K562 (cell line): ENCODE measurements around the gene INHBC. TPM values are rescaled to one million over a fixed set of nuclear protein-coding genes. Genes with fewer than 3 reads are reported as not detected.
A peak's percentile ranks its signal among the peaks of the same experiment; 100 is the strongest.

Experiments used
- CHD7 ChIP-seq: fragments of 200-600 bp; sonication (generic); IDR thresholded peaks from one replicate; pipeline ENCODE4 v1.6.1; 2012; ENCODE audit warnings: mild to moderate bottlenecking, low read depth, low read length, inconsistent platforms
- CSDE1 ChIP-seq, 2 experiments: fragments of 450-650 bp; IDR thresholded peaks; 2 replicates each; pipeline ENCODE4 v1.6.1; 2016; ENCODE audit warnings: mild to moderate bottlenecking in 1 of 2
- E2F6 ChIP-seq, 2 experiments: IDR thresholded peaks; 2 replicates each; pipeline ENCODE4 v1.6.1; 2011; ENCODE audit warnings: borderline replicate concordance in 1 of 2, control low read depth in 1 of 2, low read depth in 1 of 2, low read length in 1 of 2, mild to moderate bottlenecking in 1 of 2, mixed read lengths in 1 of 2, moderate library complexity in 1 of 2; ENCODE audit not compliant: insufficient read depth in 1 of 2, insufficient read length in 1 of 2, poor library complexity in 1 of 2, severe bottlenecking in 1 of 2; ENCODE audit errors: extremely low read depth in 1 of 2
- EP300 ChIP-seq: IDR thresholded peaks from 2 replicates; pipeline ENCODE4 v1.6.1; 2012; ENCODE audit warnings: low read length, improper control_type of control experiment
- ETS2 ChIP-seq: IDR thresholded peaks from 2 replicates; pipeline ENCODE4 v1.6.1; 2016; ENCODE audit warnings: borderline replicate concordance, missing genetic modification characterization, mild to moderate bottlenecking, moderate library complexity, missing compliant biosample characterization; ENCODE audit not compliant: poor library complexity, severe bottlenecking
- GABPB1 ChIP-seq: sonication (generic); formaldehyde crosslinking; IDR thresholded peaks from 2 replicates; pipeline ENCODE4 v1.8.0; 2022; ENCODE audit warnings: mild to moderate bottlenecking, missing genetic modification reagents
- JUNB ChIP-seq: fragments of 450-650 bp; formaldehyde crosslinking; conservative IDR thresholded peaks from 2 replicates; pipeline ENCODE4 v1.4.0; 2020; ENCODE audit warnings: mild to moderate bottlenecking
- KLF13 ChIP-seq: fragments of 450-650 bp; IDR thresholded peaks from 2 replicates; pipeline ENCODE4 v1.6.1; 2016; ENCODE audit warnings: missing genetic modification characterization, low read depth, mild to moderate bottlenecking, missing compliant biosample characterization, moderate library complexity, borderline replicate concordance
- LCOR ChIP-seq: sonication (generic); formaldehyde crosslinking; IDR thresholded peaks from 2 replicates; pipeline ENCODE4 v1.8.0; 2022; ENCODE audit warnings: mild to moderate bottlenecking, missing genetic modification reagents
- MEF2A ChIP-seq: IDR thresholded peaks from 2 replicates; pipeline ENCODE4 v1.6.1; 2011; ENCODE audit warnings: low read depth, mild to moderate bottlenecking, low read length, moderate library complexity; ENCODE audit not compliant: control insufficient read depth
- NFYB ChIP-seq: IDR thresholded peaks from 2 replicates; pipeline ENCODE4 v1.6.1; 2011; ENCODE audit warnings: mild to moderate bottlenecking, moderate library complexity; ENCODE audit not compliant: insufficient read length; ENCODE audit errors: extremely low read depth
- POLR2B ChIP-seq: fragments of 450-650 bp; IDR thresholded peaks from 2 replicates; pipeline ENCODE4 v1.6.1; 2018; ENCODE audit warnings: low read depth; ENCODE audit not compliant: partially characterized antibody
- TAF1 ChIP-seq: IDR thresholded peaks from 2 replicates; pipeline ENCODE4 v1.6.1; 2011; ENCODE audit warnings: mild to moderate bottlenecking, low read length, moderate library complexity; ENCODE audit not compliant: insufficient read depth, control insufficient read depth, severe bottlenecking; ENCODE audit errors: extremely low read depth
- TRIM24 ChIP-seq, 2 experiments: fragments of 450-650 bp; IDR thresholded peaks; 2 replicates each; pipeline ENCODE4 v1.6.1; 2016
- ZNF444 ChIP-seq: fragments of 250-450 bp; sonication (Bioruptor Pico); IDR thresholded peaks from 2 replicates; pipeline ENCODE4 v1.4.0; 2020; ENCODE audit warnings: mild to moderate bottlenecking, moderate library complexity
- polyA plus RNA-seq, 8 experiments: library from polyadenylated mRNA; depleted of rRNA in 4 of 8; stranded (reverse) in 5 of 8; unstranded in 3 of 8; fragments of >200 nt; fragmentation: Nextera tagmentation in 2 of 8; fragmentation: Illumina TruSeq in 1 of 8; extraction: Ambion mirVana in 2 of 8; extraction: Trizol in 1 of 8; gene quantifications; 2 replicates each; pipeline versions ENCODE4 v1.2.1 to v1.2.3, GENCODE V29; 2011 to 2014; ENCODE audit warnings: inconsistent platforms in 1 of 8, missing spikeins in 1 of 8
- total RNA-seq, 7 experiments: library from RNA; depleted of rRNA in 6 of 7; stranded (reverse); fragments of >200 nt in 6 of 7; fragmentation: Illumina TruSeq in 2 of 7; extraction: Trizol in 2 of 7; gene quantifications; 2 replicates each; pipeline versions ENCODE4 v1.2.1 to v1.2.3, GENCODE V29; 2011 to 2021; ENCODE audit warnings: low replicate concordance in 1 of 7

Gene INHBC
- total and polyA plus RNA-seq, 9 of the 15 experiments (the other 6 are each of a cell fraction or from before 2014, with no cell fraction given): 0.07 to 0.24 (median 0.15) TPM; not detected in 4

GRCh38 chr12:57452181-57452936 is 17.8 kb downstream of the INHBC start (continued):
- no peak for TF ChIP-seq E2F6 (IDR thresholded peaks at IDR 0.05; ENCODE audit: borderline replicate concordance in 1 of 2, extremely low read depth in 1 of 2, insufficient read depth in 1 of 2, insufficient read length in 1 of 2, low read depth in 1 of 2, low read length in 1 of 2, poor library complexity in 1 of 2, severe bottlenecking in 1 of 2)
- TF ChIP-seq NFYB: no peak
- TF ChIP-seq CHD7: no peak
- no peak for TF ChIP-seq LCOR (CRISPR knock-in tag)
- no peak for TF ChIP-seq TRIM24 (IDR thresholded peaks at IDR 0.05)
- no peak for TF ChIP-seq TAF1
- TF ChIP-seq POLR2B: no peak
- no peak for TF ChIP-seq ZNF444 (CRISPR knock-in tag)
- TF ChIP-seq CSDE1 (IDR thresholded peaks at IDR 0.05): no peak
- no peak for TF ChIP-seq ETS2 (tag)
- TF ChIP-seq GABPB1 (CRISPR knock-in tag): 0 out of 2 replicates have a peak, but pooled peaks have one; percentile 23
- TF ChIP-seq MEF2A: peak; percentile 95
- no peak for TF ChIP-seq KLF13 (tag)
- TF ChIP-seq JUNB (CRISPR knock-in tag): no peak
- peak; percentile 12; the same call in 1 of the 2 replicates for TF ChIP-seq EP300
